GM12891 (cell line): ENCODE data around the gene UBQLN4.

ENCODE experiments used
- PAX5 ChIP-seq: IDR thresholded peaks from 2 replicates; pipeline ENCODE4 v1.6.1; 2011; ENCODE audit warnings: low read length, moderate library complexity, mild to moderate bottlenecking; ENCODE audit not compliant: insufficient read depth, severe bottlenecking
- POLR2A ChIP-seq: IDR thresholded peaks from 2 replicates; pipeline ENCODE4 v1.6.1; 2011; ENCODE audit warnings: low read depth, low read length, control low read depth
- POLR2AphosphoS5 ChIP-seq: IDR thresholded peaks from 2 replicates; pipeline ENCODE4 v1.6.1; 2011; ENCODE audit warnings: low read depth, low read length, control low read depth
- POU2F2 ChIP-seq: IDR thresholded peaks from 2 replicates; pipeline ENCODE4 v1.6.1; 2011; ENCODE audit warnings: low read depth, mild to moderate bottlenecking, control low read depth, low read length, moderate library complexity
- SPI1 ChIP-seq: IDR thresholded peaks from 2 replicates; pipeline ENCODE4 v1.6.1; 2011; ENCODE audit warnings: low read depth, low read length, control low read depth
- TAF1 ChIP-seq: IDR thresholded peaks from 2 replicates; pipeline ENCODE4 v1.6.1; 2011; ENCODE audit warnings: low read depth, low read length, control low read depth

GRCh38 chr1:156064615-156065014 lies 11.0 kb upstream of the UBQLN4 start:
- TF ChIP-seq POU2F2 (no peak), POLR2AphosphoS5 (no peak), POLR2A (no peak), TAF1 (no peak), SPI1 (no peak), PAX5 (no peak)
